GM21381 (cell line): ENCODE measurements around the gene RNASEL.
"Not testable (repeated sequence)": the region's sequence is repeated elsewhere in the genome, so short reads cannot be mapped to it uniquely, and the experiment has no call there.

Experiments
- ATAC-seq: cut with Tn5 transposase; IDR thresholded peaks from one replicate; pipeline ENCODE4 v1.9.1; 2021; ENCODE audit warnings: mild to moderate bottlenecking, moderate library complexity; ENCODE audit not compliant: unreplicated experiment

Gene RNASEL

GRCh38 chr1:182588500-182589396 lies at the start of gene RNASEL:
RNASEL (minus strand) TSS chr1:182589256; CDS start chr1:182586806, 2,450 bp downstream.
- ATAC-seq: peak; percentile 88

GRCh38 chr1:182637769-182638168 lies 48.7 kb upstream of the RNASEL start:
- no peak for ATAC-seq

DNA sequence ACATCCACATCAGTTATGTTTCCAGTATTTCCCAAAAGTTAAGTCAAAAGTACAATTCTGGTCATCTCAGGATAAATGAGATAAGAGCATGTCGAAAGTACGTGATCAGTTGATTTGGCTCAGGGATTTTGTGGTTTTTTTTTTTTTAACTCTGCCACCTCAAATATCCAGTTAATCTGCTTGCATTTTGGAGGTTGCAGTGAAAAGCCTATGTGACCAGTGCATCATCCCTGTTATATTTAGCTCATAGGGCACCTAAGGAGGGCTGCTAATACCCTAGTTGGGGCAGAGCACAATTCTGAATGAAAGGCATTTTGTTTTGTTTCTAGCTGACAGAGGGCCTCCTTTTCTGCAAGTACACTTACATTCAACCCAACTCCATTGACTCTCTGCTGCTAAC lies 46.8 kb upstream of the RNASEL start:
- no peak for ATAC-seq

- ATAC-seq: no peak
These were observed 45.4 kb upstream of the RNASEL start for GRCh38 chr1:182634306-182635072.

DNA sequence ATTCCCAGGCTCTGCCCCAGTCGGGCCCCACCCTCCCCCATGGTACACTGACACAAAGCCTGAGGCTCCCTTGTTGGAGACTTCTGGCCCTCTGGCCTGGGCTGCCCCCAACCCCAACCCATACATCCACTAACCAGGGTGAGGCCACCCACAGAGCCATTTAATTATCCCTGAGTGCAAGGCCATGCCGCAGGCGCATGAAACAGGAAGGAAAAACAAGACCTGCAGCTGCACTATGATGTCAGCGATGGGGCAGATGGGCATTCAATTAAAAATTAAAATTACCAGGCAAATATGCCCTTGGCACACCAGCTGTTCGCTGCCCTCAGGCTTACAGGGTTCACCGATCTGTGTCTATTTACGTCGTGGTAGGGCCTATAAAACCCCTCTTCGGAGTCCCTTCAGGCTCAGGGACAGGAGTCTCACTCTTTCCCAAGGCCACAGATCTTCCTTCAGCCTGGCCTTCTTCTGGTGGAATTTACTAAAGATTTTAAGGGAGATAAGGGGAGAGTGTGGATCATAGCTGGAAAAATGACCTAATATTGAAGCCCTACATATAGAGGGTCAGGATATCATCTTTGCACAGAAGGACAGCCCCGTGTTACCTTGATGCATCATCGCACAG lies 44.7 kb upstream of the RNASEL start:
- no peak for ATAC-seq

- ATAC-seq: no peak
These were observed 44.0 kb upstream of the RNASEL start for GRCh38 chr1:182633031-182633430.

- ATAC-seq: not testable (repeated sequence)
These were observed 43.4 kb upstream of the RNASEL start for GRCh38 chr1:182632441-182632857.

DNA sequence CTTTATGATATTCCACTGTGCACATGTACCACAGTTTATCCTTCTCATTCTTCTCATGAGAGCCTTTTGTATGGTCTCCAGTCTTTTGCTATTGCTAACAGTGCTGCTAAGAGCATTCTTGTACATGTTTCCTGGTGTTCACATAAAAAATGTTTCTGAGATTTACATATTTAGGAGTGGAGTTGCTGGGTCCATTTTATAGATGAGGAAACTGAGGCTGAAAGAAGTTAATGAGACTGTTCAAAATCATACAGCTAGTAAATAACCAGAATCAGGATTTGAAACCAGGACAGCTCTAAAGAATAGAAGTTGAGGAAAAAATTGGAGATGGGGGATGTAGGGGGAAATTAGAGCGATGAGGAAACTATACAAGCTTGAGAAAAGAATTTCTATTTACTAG lies 42.9 kb upstream of the RNASEL start:
- ATAC-seq: no peak

DNA sequence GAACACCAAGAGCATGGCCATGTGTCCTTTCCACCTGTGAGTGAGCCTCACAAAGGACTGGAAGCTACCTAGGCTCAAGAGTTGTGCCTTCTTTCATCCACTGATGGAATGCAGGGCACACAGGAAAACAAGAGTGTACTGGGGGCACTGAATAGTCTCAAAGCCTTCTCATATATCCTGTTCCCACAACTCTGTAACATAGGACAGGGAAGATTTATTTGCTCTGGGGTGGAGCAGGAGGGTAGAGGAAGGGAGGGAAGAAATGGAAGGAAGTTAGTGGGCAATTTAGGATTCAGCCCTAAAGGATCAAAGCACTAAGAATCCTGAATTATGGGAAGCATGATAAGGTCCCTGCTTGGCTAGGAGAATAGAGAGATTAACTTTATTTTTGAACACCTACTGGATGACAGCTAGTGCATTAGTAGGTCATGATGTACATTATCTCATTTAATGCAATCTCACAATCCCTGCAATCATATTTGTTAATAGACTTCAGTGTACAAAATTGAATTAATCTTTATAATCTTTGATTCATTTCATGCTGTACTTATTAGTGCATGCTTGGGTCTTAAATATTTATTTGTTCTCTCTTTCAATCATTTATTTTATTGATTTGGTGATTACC lies 42.1 kb upstream of the RNASEL start:
- ATAC-seq: no peak

DNA sequence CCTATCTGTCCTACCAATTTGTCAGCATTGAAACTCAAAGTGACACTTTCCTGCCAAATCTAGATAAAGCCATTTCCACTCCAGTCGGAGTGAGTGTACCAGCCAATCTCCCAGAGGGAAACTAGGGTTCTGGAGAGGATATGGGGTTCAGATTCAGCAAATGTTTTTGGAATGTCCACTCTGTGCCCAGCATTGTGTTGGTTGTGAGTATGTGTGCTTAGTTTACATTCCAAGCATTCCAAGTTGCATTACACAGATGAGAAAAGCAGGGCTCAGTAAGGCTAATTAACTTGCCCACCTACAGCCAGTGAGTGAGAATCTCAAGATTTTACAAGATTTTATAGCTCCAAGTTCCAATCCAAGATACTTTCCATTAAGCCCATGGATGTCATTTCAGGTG lies 41.5 kb upstream of the RNASEL start:
- ATAC-seq: no peak

- ATAC-seq: peak; percentile 60
These were observed 40.5 kb upstream of the RNASEL start for GRCh38 chr1:182629499-182630096.

- no peak for ATAC-seq
These were observed 40.0 kb upstream of the RNASEL start for GRCh38 chr1:182629080-182629479.

- no peak for ATAC-seq
These were observed 39.6 kb upstream of the RNASEL start for GRCh38 chr1:182628657-182629056.

DNA sequence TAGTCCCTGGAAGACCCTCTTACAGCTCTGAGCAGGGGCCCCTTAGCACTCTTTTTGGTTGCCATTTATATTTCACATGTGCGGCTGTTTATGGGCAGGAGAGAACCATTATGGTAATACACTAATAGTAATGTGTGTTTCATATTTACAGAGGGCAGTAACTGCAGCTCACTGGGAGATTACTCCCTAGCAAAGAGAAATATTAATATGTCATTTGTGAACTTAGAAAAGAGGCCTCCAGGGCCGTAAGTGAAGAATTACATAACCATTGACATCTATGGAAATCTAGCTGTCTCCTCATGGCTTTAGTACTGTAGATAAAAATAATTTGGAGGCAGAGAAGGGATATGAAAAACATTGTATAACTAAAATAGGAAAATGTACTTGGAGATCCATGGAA lies 38.6 kb upstream of the RNASEL start:
- no peak for ATAC-seq

GRCh38 chr1:182626527-182626926 lies 37.5 kb upstream of the RNASEL start:
- ATAC-seq: no peak

DNA sequence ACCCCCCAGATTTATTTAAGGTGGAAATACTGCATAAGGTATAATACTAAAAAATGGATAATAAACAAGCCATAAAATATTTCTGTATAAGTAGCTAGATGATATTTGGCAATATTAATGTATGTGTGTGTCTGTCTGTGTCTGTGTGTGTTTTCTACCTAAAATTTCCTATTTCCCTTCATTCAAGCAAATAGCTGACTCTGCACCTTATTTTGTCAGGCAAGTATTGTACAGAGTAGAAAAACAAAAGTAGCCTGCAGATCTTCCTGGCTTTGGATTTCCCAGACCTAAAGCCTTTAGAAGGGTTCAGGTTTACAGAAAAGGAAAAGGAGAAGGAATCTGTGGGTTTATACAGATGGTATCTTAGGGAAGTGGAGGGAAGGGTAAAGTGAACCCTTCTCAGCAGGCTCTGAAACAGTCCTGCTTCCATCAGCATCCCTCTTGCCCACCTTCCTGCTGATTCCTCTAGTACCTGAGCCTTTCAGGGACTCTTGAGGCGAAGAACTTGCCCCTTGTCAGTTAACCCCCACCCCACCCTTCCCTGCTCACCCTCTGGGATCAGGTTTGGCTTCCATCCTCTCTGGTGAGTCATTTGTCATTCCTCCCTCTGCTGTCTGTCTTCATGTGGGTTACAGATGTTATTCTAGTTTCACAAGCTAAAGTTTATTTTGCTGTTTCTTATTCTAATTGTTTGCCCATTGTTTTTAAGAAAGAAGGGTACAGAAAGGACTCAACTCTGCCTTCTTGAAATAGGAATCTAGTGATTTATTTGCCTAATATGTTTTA lies 36.9 kb upstream of the RNASEL start:
- no peak for ATAC-seq

- no peak for ATAC-seq
These were observed 36.0 kb upstream of the RNASEL start for GRCh38 chr1:182625024-182625423.

DNA sequence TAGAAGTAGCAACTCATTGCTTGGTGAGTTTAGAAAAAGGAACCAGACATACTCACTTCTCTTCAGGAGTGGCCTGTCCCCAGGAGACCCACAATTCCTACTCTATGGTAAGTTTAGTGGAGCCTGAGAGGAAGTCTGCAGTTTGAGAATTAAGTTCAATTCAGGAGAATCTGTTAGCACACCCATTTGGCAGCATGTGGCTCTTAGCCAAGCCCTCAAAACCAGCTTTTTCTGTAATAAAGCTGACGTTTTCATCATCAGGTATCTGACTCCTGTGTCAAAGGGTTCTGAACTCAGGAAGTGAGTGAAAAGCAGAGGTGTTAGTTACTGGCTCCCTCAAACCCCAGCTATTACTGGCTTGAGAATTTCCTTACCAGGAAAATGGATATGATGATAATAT lies 35.5 kb upstream of the RNASEL start:
- ATAC-seq: no peak

GRCh38 chr1:182622901-182623528 lies 34.0 kb upstream of the RNASEL start:
- ATAC-seq: peak; percentile 60
